ENCODE results near the gene TRMT10C. TPM values are rescaled to one million over a fixed set of nuclear protein-coding genes. Genes with fewer than 3 reads are reported as not detected.

TRMT10C gene
- polyA plus RNA-seq, 1 of the 3 experiments (the other 2 are of a cell fraction): 13.7 TPM

DNA sequence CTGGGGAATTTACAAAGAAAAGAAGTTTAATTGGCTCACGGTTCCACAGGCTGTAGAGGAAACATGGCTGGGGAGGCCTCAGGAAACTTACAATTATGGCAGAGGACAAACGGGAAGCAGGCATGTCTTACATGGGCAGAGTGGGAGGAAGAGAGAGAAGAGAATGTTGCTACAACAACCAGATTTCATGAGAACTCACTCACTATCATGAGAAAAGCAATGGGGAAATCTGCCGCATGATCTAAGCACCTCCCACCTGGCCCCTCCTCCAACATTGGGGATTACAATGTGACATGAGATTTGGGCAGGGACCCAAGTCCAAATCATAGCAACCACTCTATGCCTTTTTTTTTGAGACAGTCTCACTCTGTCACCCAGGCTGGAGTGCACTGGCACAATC is 41.1 kb downstream of the TRMT10C start:
- H3K9me2 ChIP-seq: no peaks in the 10 kb centered on the region
- H3K36me3 ChIP-seq (replicated peaks in 1 of 2; ENCODE audit: control insufficient read depth in 1 of 2, insufficient read depth in 2 of 2, low read length in 1 of 2): peaks cover 0 to 9% of the 10 kb centered on the region in 2 experiments
- no peaks in the 10 kb centered on the region for H3K4me1 ChIP-seq (ENCODE audit: control insufficient read depth in 1 of 2, insufficient read depth in 2 of 2, low read depth in 1 of 2, low read length in 1 of 2)
- H3K27ac ChIP-seq (ENCODE audit: low read depth in 2 of 2, low read length in 1 of 2): no peak overlapping the region
- no peak overlapping the region for H2AFZ ChIP-seq (ENCODE audit: low read depth)
- no peak overlapping the region for H3K4me2 ChIP-seq
- TF ChIP-seq CHD2 (IDR thresholded peaks at IDR 0.05; ENCODE audit: low read length, partially characterized antibody): no peak
- no peak for TF ChIP-seq ELF1 (IDR thresholded peaks at IDR 0.05)
- no peak for TF ChIP-seq NRF1 (IDR thresholded peaks at IDR 0.05; ENCODE audit: low read depth, low read length)
- TF ChIP-seq, protein P1, sequence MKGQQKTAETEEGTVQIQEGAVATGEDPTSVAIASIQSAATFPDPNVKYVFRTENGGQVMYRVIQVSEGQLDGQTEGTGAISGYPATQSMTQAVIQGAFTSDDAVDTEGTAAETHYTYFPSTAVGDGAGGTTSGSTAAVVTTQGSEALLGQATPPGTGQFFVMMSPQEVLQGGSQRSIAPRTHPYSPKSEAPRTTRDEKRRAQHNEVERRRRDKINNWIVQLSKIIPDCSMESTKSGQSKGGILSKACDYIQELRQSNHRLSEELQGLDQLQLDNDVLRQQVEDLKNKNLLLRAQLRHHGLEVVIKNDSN (IDR thresholded peaks at IDR 0.05; ENCODE audit: borderline replicate concordance, low read depth): no peak
- TF ChIP-seq JUND (IDR thresholded peaks at IDR 0.05): no peak
- TF ChIP-seq FOXM1 (IDR thresholded peaks at IDR 0.05; ENCODE audit: low read depth): no peak
- no peak for TF ChIP-seq TEAD4 (IDR thresholded peaks at IDR 0.05; ENCODE audit: borderline replicate concordance, insufficient read depth)
- no peak for TF ChIP-seq SIN3A (IDR thresholded peaks at IDR 0.05; ENCODE audit: borderline replicate concordance, low read depth, low read length)
- TF ChIP-seq RXRA (IDR thresholded peaks at IDR 0.05; ENCODE audit: borderline replicate concordance, low read depth): no peak
- TF ChIP-seq EP300 (IDR thresholded peaks at IDR 0.05; ENCODE audit: borderline replicate concordance in 1 of 2, low read depth in 1 of 2, low read length in 1 of 2): no peak
- TF ChIP-seq RFX5 (IDR thresholded peaks at IDR 0.05; ENCODE audit: low read length): no peak
- TF ChIP-seq MXI1 (IDR thresholded peaks at IDR 0.05; ENCODE audit: low read depth, low read length): no peak
- no peak for TF ChIP-seq NFIC (IDR thresholded peaks at IDR 0.05; ENCODE audit: borderline replicate concordance)
- TF ChIP-seq, protein P2, sequence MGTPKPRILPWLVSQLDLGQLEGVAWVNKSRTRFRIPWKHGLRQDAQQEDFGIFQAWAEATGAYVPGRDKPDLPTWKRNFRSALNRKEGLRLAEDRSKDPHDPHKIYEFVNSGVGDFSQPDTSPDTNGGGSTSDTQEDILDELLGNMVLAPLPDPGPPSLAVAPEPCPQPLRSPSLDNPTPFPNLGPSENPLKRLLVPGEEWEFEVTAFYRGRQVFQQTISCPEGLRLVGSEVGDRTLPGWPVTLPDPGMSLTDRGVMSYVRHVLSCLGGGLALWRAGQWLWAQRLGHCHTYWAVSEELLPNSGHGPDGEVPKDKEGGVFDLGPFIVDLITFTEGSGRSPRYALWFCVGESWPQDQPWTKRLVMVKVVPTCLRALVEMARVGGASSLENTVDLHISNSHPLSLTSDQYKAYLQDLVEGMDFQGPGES (IDR thresholded peaks at IDR 0.05; ENCODE audit: low read depth, low read length): no peak
- TF ChIP-seq SMC3 (IDR thresholded peaks at IDR 0.05; ENCODE audit: low read depth, low read length): no peak
- no peak for TF ChIP-seq GABPA (IDR thresholded peaks at IDR 0.05; ENCODE audit: low read depth)
- no peak for TF ChIP-seq GATA2 (CRISPR knock-in tag; IDR thresholded peaks at IDR 0.05)
- no peak for TF ChIP-seq FOSL2 (IDR thresholded peaks at IDR 0.05; ENCODE audit: borderline replicate concordance, low read depth)
- DNase-seq: no peak
- 90% methylated on average over 3 of the region's 3 CpGs for WGBS (ENCODE audit: low lambda C conversion rate)
- H3K9ac ChIP-seq: no peak overlapping the region
- H3K27me3 ChIP-seq (ENCODE audit: insufficient read depth): no peaks in the 10 kb centered on the region
- no peaks in the 10 kb centered on the region for H3K9me3 ChIP-seq
- no peak overlapping the region for H3K4me3 ChIP-seq (ENCODE audit: low read depth in 2 of 2, low read length in 1 of 2)
- ChIA-PET POLR2A (no interaction called here), CTCF (no interaction called here)
- H3K79me2 ChIP-seq (ENCODE audit: insufficient read depth): no peaks in the 10 kb centered on the region
- no peaks in the 10 kb centered on the region for H4K20me1 ChIP-seq (ENCODE audit: insufficient read depth)
- H3F3A ChIP-seq (replicated peaks; ENCODE audit: insufficient read depth): peaks cover 11% of the 10 kb centered on the region

DNA sequence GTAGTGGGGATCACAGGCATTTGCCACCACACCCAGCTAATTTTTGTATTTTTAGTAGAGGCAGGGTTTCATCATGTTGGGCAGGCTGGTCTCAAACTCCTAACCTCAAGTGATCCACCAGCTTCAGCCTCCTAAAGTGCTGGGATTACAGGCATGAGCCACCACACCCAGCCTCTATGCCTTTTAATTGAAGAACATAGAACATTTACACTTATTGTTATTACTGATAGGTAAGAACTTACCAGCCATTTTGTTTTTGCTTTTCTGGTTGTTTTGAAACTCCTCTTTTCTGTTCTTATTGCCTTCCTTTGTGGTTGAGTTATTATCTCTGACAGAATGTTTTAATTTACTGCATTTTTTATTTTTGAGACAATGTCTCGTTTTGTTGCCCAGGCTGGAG is 41.5 kb downstream of the TRMT10C start:
- WGBS (ENCODE audit: low lambda C conversion rate): 91% methylated on average over 1 of the region's 1 CpG
- no peak for TF ChIP-seq TCF12 (IDR thresholded peaks at IDR 0.05)
- no peak for TF ChIP-seq MXI1 (IDR thresholded peaks at IDR 0.05; ENCODE audit: low read depth, low read length)
- TF ChIP-seq, protein P3, sequence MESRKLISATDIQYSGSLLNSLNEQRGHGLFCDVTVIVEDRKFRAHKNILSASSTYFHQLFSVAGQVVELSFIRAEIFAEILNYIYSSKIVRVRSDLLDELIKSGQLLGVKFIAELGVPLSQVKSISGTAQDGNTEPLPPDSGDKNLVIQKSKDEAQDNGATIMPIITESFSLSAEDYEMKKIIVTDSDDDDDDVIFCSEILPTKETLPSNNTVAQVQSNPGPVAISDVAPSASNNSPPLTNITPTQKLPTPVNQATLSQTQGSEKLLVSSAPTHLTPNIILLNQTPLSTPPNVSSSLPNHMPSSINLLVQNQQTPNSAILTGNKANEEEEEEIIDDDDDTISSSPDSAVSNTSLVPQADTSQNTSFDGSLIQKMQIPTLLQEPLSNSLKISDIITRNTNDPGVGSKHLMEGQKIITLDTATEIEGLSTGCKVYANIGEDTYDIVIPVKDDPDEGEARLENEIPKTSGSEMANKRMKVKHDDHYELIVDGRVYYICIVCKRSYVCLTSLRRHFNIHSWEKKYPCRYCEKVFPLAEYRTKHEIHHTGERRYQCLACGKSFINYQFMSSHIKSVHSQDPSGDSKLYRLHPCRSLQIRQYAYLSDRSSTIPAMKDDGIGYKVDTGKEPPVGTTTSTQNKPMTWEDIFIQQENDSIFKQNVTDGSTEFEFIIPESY (IDR thresholded peaks at IDR 0.05; ENCODE audit: borderline replicate concordance, low read depth): no peak
- TF ChIP-seq, protein P4, sequence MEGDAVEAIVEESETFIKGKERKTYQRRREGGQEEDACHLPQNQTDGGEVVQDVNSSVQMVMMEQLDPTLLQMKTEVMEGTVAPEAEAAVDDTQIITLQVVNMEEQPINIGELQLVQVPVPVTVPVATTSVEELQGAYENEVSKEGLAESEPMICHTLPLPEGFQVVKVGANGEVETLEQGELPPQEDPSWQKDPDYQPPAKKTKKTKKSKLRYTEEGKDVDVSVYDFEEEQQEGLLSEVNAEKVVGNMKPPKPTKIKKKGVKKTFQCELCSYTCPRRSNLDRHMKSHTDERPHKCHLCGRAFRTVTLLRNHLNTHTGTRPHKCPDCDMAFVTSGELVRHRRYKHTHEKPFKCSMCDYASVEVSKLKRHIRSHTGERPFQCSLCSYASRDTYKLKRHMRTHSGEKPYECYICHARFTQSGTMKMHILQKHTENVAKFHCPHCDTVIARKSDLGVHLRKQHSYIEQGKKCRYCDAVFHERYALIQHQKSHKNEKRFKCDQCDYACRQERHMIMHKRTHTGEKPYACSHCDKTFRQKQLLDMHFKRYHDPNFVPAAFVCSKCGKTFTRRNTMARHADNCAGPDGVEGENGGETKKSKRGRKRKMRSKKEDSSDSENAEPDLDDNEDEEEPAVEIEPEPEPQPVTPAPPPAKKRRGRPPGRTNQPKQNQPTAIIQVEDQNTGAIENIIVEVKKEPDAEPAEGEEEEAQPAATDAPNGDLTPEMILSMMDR (IDR thresholded peaks at IDR 0.05): no peak
- no peak for TF ChIP-seq NRF1 (IDR thresholded peaks at IDR 0.05; ENCODE audit: low read depth, low read length)
- no peak for TF ChIP-seq POLR2AphosphoS5 (IDR thresholded peaks at IDR 0.05; ENCODE audit: low read depth, low read length)
- Histone ChIP-seq H3K79me2 (ENCODE audit: insufficient read depth) (no peaks in the 10 kb centered on the region), H3K9me3 (no peaks in the 10 kb centered on the region), H3K27me3 (ENCODE audit: insufficient read depth) (no peaks in the 10 kb centered on the region), H3K36me3 (replicated peaks in 1 of 2; ENCODE audit: control insufficient read depth in 1 of 2, insufficient read depth in 2 of 2, low read length in 1 of 2) (peaks cover 0 to 7% of the 10 kb centered on the region in 2 experiments), H3F3A (replicated peaks; ENCODE audit: insufficient read depth) (peaks cover 7% of the 10 kb centered on the region), H3K4me2 (no peak overlapping the region), H3K4me3 (ENCODE audit: low read depth in 2 of 2, low read length in 1 of 2) (no peak overlapping the region), H4K20me1 (ENCODE audit: insufficient read depth) (no peaks in the 10 kb centered on the region), H2AFZ (ENCODE audit: low read depth) (no peak overlapping the region), H3K27ac (ENCODE audit: low read depth in 2 of 2, low read length in 1 of 2) (no peak overlapping the region), H3K9ac (no peak overlapping the region), H3K9me2 (no peaks in the 10 kb centered on the region), H3K4me1 (ENCODE audit: control insufficient read depth in 1 of 2, insufficient read depth in 2 of 2, low read depth in 1 of 2, low read length in 1 of 2) (no peaks in the 10 kb centered on the region)
- POLR2A ChIA-PET: no interaction called here
- CTCF ChIA-PET: no interaction called here
- DNase-seq: no peak
